GM18867 (cell line): ENCODE measurements around the gene FLNA.
A peak's percentile ranks its signal among the peaks of the same experiment; 100 is the strongest.
"Not testable (repeated sequence)": the region's sequence is repeated elsewhere in the genome, so short reads cannot be mapped to it uniquely, and the experiment has no call there.

Source experiments
- ATAC-seq: cut with Tn5 transposase; IDR thresholded peaks from one replicate; pipeline ENCODE4 v1.9.1; 2021; ENCODE audit warnings: mild to moderate bottlenecking, moderate library complexity; ENCODE audit not compliant: unreplicated experiment

The FLNA gene

DNA sequence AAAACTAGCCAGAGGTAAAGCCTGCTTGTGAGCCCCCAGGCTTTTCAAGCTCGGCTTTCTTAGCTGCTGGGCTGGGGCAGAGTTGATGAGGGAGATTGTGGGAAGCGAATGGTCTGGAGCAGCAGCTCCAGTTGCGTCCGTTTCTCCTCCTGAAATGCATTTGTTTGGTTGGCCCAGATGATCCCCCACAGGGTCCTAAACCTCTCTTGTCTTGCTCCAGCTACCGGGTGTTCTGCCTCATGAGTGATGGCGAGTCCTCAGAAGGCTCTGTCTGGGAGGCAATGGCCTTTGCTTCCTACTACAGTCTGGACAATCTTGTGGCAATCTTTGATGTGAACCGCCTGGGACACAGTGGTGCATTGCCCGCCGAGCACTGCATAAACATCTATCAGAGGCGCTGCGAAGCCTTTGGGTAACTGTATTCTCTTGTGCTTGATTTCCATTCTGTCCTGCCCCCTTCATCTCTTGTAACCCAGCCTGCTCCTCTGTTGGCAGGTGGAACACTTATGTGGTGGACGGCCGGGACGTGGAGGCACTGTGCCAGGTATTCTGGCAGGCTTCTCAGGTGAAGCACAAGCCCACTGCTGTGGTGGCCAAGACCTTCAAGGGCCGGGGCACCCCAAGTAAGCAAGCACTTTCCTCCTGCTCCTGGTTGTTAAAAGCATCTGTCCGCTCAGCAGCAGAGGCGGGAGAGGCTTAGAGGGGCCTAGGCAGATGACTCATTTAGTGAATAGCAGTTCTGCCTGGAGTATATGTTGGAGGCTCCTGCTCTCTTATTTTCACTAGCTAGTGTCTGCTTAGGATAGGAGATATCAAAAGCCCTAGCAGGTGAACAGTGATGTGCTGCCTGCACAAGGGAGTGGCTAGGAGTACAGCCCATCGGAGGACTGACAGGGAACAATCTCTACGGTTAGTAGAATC, 63.6 kb downstream of the FLNA start:
- no peak for ATAC-seq

DNA sequence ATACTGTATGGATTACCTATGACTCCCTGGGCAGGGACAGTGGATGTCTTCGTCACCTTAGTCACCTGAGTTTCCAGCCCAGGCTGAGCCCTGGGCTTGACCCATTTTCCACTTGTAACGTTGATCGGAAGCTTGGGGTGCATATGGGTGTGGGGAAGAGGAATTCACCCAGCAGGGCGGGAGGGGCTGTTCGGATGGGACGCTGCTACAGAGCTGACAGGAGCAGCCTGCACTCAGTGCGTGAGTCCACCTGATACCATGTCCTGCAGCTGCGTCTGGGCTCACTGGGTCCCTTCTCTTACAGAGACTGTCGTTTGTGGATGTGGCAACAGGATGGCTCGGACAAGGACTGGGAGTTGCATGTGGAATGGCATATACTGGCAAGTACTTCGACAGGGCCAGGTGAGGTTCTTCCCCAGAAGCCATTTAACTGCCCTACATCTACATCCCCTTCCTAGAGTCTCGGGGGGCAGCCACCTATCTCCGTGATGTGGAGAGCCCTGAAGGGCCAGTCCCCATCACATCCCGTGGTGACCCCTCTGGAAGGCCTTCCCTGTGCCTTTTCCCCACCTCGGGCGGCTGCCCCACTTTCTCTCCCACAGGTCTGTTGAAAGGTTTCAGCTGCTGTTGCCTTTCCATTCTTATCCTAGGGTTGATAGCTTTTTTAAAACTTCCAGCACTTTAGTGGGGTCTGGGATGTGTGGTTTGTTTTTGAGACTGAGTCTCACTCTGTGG, 65.2 kb downstream of the FLNA start:
- ATAC-seq = no peak

GRCh38 chrX:154308108-154308946, 66.1 kb downstream of the FLNA start:
- peak; percentile 62 for ATAC-seq

DNA sequence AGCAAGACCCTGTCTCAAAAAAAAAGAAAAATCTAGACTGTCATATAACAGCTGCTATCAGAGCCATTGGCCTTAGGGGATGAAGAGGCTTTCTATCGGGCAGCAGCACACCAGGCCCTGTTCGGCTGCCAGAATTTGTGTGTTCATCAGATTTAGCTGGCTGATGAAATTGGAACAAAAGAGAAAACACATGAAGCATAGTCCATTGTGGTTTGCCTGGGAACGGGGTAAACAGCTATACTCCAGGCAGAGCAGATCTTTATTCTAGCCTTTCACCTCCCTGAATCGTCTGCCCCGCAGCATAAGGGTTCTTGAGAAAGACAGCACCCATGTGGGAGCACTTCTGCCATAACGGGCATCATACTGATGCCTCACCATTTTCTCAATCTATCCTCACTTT, 67.2 kb downstream of the FLNA start:
- ATAC-seq = no peak

DNA sequence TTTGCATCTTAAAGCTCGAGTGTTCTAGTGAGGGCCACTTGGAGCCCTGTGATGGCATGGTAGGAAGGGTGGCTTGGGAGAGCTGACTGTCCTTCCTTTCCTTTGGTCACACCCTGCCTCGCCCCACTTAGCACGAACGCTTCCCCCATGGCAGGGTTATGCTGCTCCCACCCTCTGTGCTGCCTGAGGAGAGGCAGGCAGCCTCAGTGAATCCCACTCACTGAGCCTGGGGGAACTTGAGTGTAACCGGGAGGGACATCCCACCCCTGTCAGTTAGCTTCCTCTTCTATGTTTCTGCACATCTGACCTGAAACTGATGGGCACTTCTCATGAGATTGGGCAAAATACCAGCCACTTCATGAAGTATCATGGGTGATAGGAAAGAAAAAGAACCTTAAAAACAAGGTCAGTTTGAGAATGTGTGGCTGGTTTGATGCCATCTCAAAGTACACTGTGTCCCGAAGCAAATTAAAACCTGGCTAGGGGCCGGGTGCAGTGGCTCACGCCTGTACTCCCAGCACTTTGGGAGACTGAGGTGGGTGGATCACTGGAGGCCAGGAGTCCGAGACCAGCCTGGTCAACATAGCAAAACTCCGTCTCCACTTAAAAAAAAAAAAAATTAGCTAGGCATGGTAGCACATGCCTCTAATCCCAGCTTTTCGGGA, 68.8 kb downstream of the FLNA start:
- no peak for ATAC-seq

GRCh38 chrX:154304846-154305245, 69.6 kb downstream of the FLNA start:
- ATAC-seq = no peak

DNA sequence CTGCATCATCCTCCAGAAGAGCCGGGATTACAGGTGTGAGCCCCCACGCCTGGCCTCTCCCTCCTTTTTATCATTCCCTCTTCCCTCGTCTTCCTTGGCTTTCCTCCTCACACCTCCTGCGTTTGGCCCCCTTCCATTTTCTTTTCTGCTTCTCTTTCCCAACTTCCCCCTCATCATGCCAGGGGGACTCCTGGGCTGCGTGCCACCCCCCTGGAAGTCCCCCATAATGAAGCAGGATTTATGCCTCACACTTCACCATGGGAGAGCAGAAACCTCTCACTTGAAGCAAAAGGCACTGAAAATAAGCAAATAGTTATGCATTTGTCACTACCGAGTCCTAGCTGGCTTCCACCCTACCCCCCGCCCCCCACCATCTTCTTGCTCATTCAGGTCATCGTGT, 71.0 kb downstream of the FLNA start:
- ATAC-seq = no peak

- ATAC-seq = not testable (repeated sequence)
These were observed 71.4 kb downstream of the FLNA start for GRCh38 chrX:154302998-154303397.

DNA sequence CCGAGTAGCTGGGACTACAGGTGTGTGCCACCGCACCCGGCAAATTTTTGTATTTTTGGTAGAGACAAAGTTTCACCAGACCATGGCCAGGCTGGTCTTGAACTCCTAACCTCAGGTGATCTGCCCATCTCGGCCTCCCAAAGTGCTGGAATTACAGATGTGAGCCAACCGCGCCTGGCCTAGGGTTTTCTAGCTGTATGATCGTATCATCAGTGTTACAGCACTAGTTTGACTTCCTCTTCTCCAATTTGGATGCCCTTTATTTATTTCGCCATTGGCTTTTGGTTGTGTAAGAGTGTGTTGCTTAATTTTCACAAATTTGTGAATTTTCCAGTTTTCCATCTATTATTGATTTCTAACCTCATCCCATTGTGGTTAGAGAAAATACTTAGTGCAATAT, 73.6 kb downstream of the FLNA start:
- ATAC-seq = no peak
